Stimulated activated CD4-positive, alpha-beta T cell treated with anti-CD3 and anti-CD28 coated beads, Interleukin-12 subunit alpha, Interleukin-12 subunit beta, amount 100 ng/mL, for 4 hours (primary cell): ENCODE results near the gene YKT6.
"Not testable (repeated sequence)": the region's sequence is repeated elsewhere in the genome, so short reads cannot be mapped to it uniquely, and the experiment has no call there.

Source experiments
- DNase-seq: peaks from one replicate; pipeline ENCODE4 v3.0.0-alpha.2; 2020

The YKT6 gene

DNA sequence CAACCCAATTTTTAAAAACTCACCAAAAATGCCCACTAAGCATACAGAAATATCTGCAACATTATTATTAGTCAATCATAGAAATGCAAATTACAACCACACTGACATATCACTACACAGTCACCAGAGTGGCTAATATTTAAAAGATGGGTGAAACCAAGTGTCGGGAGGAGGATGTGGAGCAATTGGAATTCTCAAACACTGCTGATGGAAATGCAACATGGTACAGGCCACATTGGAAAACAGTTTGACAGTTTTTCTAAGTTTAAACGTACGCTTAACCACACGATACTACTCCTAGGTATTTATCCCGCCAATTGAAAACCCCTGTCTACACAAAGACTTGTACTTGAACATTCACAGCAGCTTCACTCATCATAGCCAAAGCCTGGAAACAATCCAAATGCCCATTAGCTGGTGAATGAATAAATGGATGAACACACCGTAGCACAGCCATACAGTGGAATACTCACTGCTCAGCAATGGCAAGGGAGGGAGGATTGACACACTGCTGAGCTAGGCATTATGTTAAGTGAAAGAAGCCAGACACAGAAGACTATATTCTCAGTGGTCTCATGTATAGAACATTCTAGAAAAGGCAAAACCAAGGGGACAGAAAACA is 27.9 kb upstream of the YKT6 start:
- no peak for DNase-seq

DNA sequence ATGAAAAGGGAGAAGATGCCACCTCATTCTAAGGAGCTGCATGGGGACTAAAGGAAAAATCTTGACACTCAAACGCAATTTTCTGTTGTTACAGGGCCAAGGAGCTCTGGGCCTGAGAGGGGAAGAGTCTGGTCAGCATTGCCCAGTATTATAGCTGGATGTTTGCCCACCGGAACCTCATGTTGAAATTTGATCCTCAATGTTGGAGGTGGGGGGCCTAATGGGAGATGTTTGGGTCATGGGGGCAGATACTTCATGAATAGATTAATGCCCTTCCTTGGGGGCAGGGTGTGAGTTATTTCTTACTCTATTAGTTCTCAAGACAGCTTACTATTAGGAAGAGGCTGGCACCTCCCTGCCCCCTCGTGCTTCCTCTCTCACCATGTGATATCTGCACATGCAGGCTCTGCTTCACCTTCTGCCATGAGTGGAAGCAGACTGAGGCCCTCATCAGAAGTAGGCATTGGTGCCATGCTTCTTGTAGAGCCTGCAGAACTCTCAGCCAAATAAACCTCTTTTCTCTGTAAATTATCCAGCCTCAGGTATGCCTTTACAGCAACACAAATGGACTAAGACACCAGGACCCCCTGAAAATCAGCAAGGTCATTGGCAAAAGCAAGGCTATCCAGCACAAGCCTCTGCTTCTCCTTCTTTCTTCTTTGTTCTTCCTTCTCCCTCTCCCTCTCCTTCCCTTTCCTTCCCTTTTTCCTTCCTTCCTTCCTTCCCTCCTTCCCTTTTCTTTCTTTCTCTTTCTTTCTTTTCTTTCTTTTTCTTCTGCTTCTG is 26.7 kb upstream of the YKT6 start:
- no peak for DNase-seq

DNA sequence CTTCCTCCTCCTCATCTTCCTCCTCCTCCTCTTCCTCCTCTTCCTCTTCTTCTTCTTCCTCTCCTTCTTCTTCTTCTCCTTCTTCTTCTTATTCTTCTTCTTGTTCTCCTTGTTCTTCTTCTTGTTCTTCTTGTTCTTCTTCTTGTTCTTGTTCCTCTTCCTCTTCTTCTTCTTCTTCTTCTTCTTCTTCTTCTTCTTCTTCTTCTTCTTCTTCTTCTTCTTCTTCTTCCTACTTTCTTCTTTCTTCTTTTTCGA is 26.2 kb upstream of the YKT6 start:
- not testable (repeated sequence) for DNase-seq

DNA sequence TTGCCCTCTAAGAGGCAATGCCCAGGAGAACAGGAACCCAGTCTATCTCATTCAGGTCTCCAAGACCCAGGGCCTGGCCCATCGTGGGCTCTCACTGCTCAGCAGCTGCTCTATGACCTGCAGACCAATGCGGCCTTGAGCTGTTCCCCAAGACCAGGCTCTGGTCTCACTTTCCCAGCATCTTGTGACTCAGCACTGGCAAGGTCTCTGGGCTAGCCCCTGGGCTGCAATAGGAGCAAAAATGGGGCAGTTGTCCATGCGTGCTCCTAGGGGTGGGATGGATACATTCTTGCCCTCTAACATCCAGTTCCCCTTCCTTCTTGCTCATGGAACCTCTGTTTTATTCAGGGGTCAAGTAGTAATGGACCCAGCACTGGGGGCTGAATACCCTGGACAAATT is 25.0 kb upstream of the YKT6 start:
- DNase-seq, result no peak

DNA sequence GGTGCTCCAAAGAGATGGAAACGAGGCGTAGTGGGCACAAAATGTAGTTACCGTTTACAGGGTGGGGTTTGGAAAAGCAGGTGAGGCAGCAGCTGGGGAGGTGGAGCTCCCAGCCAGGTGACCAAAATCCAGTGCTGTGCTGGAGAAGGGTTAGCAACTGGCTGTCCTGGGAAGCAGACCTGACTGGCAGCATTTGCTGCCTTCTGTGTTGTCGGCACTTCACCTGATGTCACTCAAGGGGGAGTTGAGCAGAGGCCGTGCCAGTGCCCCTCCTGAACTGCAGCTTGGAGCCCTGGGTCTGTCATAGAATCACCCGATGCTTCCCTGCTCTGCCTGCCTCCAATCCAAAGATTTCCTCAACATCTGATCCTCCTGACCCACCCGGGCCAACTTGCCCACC is 24.3 kb upstream of the YKT6 start:
- DNase-seq, result no peak

DNA sequence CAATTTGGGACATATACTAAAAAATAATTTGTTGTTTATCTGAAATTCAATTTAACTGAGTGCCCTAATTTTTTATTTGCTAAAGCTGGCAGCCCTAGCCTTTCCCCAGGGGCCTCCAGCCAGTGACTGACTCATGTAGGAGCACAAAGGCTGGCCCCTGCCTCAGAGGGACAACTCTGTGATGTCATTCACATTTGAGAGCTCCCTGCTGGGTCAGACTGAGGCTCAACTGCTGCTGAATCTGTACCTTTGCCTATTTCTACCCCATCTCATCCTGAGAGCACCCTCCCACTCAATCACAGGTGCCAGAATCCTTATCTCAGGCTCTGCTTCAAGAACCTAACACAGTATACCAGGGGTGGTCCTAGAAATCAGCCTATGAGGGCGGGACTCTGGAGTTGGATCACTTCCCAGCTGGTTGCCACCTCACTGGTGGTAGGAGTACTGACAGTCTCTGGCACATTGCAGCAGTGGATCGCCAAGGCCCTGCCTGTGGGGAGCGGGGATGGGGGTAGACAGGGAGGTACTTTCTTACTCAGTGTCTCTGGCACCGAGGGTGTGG is 23.1 kb upstream of the YKT6 start:
- DNase-seq, result no peak

DNA sequence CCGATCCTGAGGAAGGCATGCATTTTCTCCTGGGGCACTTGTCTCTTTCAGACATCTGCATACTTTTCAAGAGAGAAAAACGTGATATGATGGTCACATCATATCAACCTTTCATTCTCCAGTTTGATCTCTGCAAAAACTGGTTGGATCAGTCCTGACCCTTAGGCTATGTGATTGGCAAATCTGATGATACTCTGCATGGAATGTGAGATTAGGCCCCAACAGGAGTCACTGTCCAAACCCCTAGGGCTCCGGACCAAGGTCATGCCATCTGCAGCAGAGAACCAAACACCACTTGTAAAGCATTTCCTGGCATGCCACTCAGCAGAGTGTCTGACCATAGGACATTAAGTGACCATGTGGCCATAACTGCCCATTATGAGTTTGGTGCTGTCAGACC is 20.1 kb upstream of the YKT6 start:
- no peak for DNase-seq

DNA sequence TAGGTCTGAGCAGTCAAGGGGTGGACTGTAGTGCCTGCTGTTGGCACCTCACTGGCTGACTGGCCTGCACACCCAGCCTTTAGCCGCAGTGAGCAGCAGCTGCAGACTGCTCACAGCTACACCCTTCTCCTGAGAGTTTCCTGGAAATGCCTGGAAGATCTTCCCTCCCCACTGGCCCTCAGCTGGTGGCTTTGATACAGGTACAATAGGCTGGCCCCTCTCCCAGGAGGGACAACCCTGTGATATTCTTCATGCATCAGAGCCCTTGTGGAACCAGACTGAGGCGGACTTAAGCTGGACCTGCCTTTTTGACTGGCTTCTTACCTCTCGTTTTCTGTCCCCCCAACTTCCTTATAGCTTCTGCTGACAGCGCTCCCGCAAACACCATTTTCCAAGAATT is 18.0 kb upstream of the YKT6 start:
- no peak for DNase-seq

DNA sequence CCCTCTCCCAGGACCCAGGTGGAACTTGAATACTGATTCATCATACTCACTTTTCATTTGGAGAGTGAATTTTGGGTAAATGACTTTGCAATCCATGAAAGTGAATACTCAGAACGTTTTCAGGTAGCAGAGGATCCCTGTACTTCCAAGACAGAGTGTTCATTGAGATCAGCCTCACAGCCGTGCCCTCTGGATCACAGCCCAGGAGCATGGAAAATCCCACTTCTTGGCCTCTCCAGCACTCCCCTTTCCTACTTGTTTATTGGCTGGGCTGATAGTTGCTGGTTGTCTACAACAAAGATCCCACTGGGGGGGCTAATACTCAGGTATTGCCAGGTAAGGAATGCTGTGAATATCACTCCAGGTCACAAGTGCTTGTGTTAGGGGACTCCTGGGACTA is 17.4 kb upstream of the YKT6 start:
- no peak for DNase-seq

DNA sequence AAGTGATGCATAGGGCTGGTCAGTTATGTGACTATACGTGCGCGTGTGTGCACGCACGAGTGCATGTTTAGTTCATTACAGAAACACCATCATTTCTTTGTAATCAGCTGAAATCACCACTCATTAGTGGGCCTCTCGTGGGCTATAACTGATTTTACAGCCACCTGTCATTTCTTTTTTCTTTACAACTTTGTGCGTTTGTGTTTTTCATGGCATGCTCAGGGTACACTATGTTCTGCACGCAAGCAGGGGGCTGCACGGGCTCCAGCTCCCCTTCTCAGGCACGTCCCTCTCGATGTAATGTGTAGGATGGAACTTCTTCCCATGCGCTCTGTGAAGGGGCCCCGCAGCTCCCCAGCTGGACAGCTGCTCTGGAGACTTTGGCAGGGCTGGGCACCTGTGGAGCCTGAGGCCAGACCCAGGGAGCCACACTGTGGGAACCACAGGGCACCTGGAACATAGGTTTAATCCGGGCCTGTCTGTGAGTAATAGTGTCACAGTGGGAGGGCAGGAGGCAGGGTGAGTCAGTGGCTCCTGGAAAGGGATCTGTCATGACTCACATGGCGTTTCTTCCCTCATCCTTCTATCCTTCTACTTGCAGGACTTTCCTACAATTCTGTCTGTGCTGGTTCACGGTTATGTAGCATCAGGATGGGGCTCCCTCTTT is 16.4 kb upstream of the YKT6 start:
- no peak for DNase-seq

DNA sequence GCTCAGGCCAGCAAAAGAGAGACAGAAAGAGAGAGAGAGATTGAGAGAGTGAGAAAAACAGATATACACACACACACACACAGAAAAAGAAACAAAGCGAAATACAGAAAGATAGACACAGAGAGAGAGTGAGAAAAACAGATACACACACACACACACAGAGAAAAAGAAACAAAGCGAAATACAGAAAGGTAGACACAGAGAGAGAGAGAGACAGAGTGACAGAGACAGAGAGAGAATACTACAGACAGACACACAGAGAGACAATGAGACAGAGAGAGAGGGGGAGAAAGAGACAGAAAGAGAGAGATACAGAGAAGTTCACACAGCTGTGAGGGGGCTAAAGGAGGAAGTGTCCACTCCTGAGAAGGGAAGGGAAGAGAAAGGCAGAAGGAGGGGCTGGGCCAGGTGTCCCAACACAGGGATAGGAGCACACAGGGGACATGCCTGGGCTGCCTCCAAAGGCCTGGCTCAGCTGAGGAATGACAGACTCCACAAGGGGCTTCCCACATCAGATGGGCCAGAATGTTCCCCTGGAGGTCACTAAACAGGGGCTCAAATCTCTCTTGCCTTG is 15.8 kb upstream of the YKT6 start:
- DNase-seq, result no peak

DNA sequence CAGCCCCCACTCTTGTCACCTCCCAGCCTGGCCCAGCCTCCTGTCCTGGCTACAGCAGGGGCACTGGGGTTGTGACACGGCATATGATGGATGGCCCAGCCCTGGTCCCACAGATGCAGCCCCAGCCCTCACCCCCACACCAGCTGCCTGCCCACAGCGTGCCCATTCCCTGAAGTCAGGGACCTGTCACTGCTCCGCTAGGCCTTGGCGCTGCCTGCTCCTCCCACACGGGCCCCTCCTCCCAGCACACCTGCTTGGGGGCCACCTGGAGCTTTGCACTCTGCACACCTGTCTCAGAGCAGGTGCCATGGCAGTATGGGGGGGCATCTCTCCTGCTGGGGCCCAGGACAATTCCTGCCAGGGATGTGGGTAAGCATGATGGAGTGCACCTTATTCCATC is 15.0 kb upstream of the YKT6 start:
- no peak for DNase-seq

DNA sequence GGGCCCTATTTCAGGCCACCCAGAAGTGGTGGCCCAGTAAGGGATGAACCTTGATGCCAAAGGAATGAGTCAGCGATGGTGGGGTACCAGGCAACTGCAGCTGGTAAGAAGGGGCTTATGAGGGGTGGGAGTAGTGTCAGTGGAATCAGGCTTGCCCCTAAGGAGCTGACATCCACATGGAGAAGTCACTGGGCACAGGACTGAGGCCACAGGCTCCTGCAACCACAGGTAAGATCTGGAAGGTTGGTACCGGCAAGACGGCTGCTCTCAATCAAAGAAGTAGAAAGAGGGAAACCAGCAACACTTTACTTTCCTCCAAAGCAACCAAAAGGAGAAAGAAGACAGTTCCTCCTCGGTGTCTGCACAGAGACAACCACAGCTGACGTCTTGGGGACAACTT is 14.0 kb upstream of the YKT6 start:
- DNase-seq, result no peak

DNA sequence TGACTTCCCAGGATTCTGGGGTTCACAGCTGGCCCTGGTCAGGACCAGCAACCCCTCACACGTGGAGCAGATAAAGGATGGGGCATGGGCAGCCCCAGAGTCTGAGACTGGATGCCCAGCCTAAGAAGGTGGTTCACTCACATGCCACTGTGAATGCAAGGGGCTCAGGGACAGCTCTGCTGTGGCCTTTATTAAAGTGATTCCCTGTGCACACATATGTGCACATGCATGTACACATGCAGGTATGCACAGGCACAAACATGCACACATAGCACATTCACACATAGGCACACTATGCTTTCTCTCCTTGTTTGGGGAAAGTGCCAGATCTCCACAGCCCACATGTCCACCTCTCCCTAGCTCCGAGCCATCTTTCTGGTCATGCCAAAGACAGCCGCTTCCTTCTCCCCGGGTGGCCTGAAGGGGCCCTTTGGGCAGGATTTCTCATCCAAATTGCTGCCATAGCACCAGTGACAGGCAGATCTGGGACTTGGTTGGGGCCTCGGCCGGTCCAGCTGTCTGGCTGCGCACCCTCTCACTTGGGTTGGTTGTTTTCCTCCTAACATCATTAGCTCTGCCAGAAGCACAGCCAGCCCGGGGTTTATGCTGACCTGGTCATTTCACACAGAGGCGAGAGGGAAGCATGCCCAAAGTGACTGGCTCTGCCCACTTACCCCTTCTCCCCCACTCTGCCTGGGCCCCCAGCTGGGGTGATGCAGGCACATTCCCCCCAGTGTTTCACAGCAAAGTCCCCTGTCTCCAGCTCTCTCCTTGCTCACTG is 13.0 kb upstream of the YKT6 start:
- DNase-seq, result no peak

DNA sequence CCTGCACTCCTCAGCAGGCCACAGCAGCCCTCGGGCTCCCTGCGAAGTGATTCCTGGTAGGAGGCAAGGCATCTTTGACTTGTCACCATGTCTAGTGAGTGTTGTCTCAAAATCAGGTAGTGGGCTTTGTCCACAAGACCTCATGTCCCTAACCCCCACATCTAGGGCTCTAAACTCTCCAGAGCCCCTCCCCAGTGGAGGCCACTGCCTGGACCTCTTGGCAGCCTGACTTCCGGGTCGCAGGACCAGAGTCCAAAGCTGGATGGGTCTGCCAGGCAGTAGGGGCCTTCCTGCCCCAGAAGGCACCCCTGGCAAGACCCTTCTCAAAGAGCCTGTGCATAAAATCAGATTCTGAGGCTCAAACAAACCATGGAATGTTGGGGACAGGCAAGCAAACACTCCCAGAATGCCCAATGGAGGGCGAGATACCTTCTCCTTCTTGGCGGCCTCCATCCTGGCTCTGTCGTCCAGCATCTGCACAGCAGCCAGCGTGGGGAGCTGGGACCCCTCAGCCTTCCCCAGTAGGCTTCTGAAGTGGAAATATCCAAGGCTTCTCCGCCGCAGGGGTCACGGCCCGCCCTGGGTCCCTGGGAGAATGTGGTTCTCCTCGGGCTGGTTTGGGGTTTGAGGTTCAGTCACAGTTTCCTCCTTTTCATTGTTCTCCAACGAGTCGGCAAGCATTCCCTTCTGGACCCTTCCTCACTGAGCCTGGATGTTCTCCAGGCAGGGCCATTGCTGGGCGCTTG is 12.1 kb upstream of the YKT6 start:
- DNase-seq, result no peak

DNA sequence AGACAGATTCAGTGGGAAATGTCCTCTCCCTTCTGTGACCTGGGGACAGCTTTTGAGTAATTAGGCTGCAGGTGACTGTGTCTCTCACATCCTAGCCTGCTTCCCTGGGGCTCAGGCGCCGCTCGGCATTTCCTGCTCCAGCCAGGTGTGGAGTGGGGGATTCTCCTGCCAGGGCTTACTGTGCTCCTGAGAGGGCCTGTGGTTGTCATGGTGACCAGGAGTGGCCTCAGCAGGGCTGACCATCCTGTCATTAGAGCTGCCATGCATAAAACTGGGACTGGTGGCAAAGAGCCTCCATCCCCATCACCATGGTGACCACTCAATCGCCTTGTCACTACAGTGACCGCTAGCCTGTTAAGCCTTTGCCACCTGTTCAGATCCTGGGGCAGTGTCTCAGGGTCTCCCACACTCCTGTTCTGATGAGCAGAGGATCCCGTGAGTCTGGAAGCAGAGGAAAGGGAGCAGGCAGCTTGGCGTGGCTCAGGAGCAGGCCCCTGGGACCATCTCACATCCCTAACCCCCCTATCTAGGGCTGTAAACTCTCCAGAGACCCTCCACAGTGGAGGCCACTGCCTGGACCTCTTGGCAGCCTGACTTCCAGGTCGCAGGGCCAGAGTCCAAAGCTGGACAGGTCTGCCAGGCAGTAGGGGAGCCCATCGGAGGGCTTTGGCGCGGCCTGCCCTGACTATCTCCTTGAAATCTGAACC is 11.3 kb upstream of the YKT6 start, which contains the start of gene GCK:
Gene GCK (minus strand): TSS at position 154 of the 707 bp plus-strand sequence. CDS start 486 bp downstream, outside the sequence.
- DNase-seq, result no peak

DNA sequence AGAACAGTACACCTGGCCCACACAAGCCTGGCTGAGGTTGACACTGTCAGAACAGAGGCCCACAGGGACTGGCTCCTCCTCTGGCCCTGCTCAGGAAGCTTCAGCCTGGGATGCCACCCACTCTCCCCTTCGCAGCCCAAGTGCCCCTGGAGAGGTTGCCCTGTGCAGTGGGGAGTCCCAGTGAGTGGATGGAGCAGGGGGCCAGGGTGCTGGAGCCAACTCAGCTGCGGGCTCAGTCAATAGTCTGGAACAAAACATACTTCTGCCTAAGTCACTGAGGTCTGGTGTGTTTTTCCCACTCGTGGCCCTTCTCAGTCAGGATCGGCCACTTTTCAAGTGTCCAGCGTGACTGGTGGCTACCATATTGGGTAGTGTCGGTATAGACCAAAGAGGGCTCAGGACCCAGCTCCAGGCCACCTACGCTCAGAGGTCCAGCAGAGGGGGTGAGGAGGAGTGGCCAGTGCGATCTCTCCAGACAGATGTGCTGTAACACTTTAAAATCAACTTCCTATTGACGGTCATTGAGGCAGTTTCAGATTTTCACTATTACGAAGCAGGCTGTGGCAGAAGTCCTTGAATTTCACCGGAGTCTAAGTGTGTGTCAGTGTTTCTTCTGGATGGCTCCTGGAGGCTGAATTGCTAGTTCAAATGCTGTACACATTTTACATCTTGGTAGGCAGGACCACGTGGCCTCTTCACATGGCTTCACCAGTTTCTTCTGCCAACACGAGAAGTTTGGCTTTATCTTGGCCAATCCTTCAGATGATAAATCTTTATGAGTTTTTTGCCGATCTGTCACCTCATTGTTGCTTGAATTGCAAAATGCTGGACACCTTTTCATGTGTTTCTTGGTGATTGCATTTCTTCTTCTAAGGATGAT is 10.5 kb upstream of the YKT6 start:
- no peak for DNase-seq

DNA sequence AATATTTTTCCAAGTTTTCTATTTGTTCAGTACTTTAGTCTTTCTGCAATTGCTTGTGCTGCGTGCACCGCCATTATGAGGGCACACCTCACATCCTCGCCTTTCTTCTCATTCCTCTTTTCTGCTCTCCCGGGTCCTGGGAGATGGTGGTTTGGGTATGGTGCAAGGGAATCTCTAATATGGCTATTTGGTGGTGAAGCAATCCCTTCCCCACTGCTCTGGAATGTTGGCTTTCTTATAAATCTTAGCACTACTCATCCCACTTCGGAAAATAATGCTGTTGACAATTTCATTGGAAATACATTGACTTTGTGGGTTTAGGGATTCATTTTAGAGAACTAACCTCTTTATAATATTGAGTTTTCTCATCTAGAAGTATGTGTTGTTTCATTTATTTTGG is 9.6 kb upstream of the YKT6 start:
- no peak for DNase-seq

DNA sequence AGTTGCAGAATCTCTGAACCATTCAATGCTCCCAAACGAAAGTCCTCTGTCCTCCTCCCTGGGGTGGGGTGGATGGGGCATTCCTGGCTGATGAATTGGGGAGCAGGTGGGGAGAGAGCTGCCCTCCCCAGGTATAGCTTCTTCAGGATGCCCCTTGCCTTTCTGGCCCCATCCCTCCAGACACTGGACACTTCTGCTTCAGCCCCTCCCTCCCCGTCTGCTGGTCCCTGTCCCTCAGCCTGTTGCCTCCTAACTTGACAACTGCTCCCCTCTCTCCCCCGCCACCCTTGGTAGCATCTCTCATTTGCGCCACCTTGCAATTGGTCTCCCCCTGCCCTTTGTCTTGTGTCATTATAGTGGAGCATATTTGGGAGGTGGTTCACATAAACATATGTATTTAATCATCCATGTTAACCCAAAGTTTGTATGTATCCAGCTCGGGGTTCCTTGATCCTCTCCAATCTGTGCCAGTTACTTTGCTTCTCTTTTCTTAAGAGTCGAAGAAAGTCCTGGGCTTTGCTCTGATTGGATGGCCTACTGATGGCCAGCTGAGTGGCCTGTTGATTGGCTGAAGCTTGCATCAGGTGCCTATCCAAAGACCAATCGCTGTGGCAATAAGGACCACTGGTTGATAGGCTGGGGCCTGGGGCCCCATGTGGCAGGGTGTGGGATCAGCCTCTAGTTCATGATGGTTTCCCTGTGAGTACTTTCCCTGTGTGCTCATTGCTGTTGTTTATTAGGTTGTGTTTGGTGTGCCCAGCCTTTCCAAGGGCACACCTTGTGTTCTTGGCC is 7.6 kb upstream of the YKT6 start:
- no peak for DNase-seq

DNA sequence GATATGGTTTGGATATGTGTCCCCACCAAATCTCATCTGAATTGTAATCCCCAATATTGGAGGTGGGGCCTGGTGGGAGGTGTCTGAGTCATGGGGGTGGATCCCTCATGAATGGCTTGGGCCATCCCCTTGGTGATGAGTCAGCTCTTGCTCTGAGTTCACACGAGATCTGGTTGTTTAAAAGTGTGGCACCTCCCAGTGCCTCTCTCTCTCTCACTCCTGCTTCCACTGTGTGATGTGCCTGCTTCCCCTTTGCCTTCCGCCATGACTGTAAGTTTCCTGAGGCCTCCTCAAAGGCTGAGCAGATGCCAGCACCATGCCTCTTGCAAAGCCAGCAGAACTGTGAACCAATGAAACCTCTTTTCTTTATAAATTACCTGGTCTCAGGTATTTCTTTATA is 6.7 kb upstream of the YKT6 start:
- DNase-seq, result peak; percentile 39
